Activated CD4-positive, alpha-beta T cell treated with anti-CD3 and anti-CD28 coated beads for 36 hours (primary cell): ENCODE data around the gene LARGE1. TPM values are rescaled to one million over a fixed set of nuclear protein-coding genes. Genes with fewer than 3 reads are reported as not detected.

ENCODE experiments used
- ATAC-seq: fragments of 200-7000 bp; cut with Tn5 transposase; one replicate; pipeline ENCODE4 v1.10.0; 2021; ENCODE audit warnings: mild to moderate bottlenecking, moderate library complexity
- CTCF ChIA-PET: fragments of 350-600 bp; sonication (Branson Sonifier 250); formaldehyde crosslinking; loops from one replicate; lab custom pipeline; 2021; ENCODE audit warnings: antibody characterized with exemption; lab: Charles Lee
- POLR2A ChIA-PET: fragments of 350-600 bp; sonication (Branson Sonifier 250); formaldehyde crosslinking; loops from one replicate; lab custom pipeline; 2021; ENCODE audit warnings: antibody characterized with exemption, inconsistent platforms; lab: Charles Lee
- DNase-seq: peaks from one replicate; pipeline ENCODE4 v3.0.0-alpha.2; 2020
- H3K27ac Mint-ChIP-seq: one replicate; pipeline ENCODE4 v1.8.0; 2021; ENCODE audit warnings: mixed read lengths
- H3K27me3 Mint-ChIP-seq: one replicate; pipeline ENCODE4 v1.8.0; 2021; ENCODE audit warnings: mixed read lengths
- H3K36me3 Mint-ChIP-seq: one replicate; pipeline ENCODE4 v1.8.0; 2021; ENCODE audit warnings: low read depth, mixed read lengths
- H3K4me1 Mint-ChIP-seq: one replicate; pipeline ENCODE4 v1.8.0; 2021; ENCODE audit warnings: mixed read lengths
- H3K4me3 Mint-ChIP-seq: one replicate; pipeline ENCODE4 v1.8.0; 2021; ENCODE audit warnings: mild to moderate bottlenecking, moderate library complexity, mixed read lengths
- H3K9me3 Mint-ChIP-seq: one replicate; pipeline ENCODE4 v1.8.0; 2021; ENCODE audit warnings: low read depth, mixed read lengths
- intact Hi-C, 2 experiments: fragments of 100-400 bp; cut with DNase I in 1 of 2; cut with micrococcal nuclease in 1 of 2; formaldehyde crosslinking; loops; one replicate each; pipeline versions ENCODE4 v1.14.2 to v1.15.1; 2022 to 2024; cut with DNase I, micrococcal nuclease
- total RNA-seq, 2 experiments: library from RNA; stranded (reverse); gene quantifications; one replicate each; pipeline ENCODE4 v1.2.3, GENCODE V29; 2021

The LARGE1 gene
- total RNA-seq, 2 experiments from 2014 or later = 0.39 to 0.57 TPM

GRCh38 chr22:33913188-33913587 is 7.1 kb downstream of the LARGE1 start:
- Mint-ChIP-seq H3K4me1 (no peaks in the 10 kb centered on the region), H3K27me3 (peaks cover 32% of the 10 kb centered on the region), H3K36me3 (no peaks in the 10 kb centered on the region), H3K4me3 (no peak overlapping the region), H3K9me3 (no peaks in the 10 kb centered on the region), H3K27ac (no peak overlapping the region)
- ChIA-PET CTCF (no interaction called here), POLR2A (no interaction called here)
- intact Hi-C loops = no loop called here
- no peak for DNase-seq
- no peak for ATAC-seq

- Mint-ChIP-seq H3K4me1 (no peaks in the 10 kb centered on the region), H3K4me3 (no peak overlapping the region), H3K9me3 (no peaks in the 10 kb centered on the region), H3K36me3 (no peaks in the 10 kb centered on the region), H3K27ac (no peak overlapping the region), H3K27me3 (peaks cover 8% of the 10 kb centered on the region)
- ChIA-PET CTCF (no interaction called here), POLR2A (no interaction called here)
- intact Hi-C loops = no loop called here
- no peak for DNase-seq
- no peak for ATAC-seq
Observed at GRCh38 chr22:33909911-33910310, 10.4 kb downstream of the LARGE1 start.

- ChIA-PET CTCF (interaction anchor here (0.8 kb wide), 1 partner anchor 31 kb away, joined by 3 read pairs; no protein-coding TSS in a partner anchor), POLR2A (no interaction called here)
- Mint-ChIP-seq H3K27ac (no peak overlapping the region), H3K4me3 (no peak overlapping the region), H3K4me1 (no peaks in the 10 kb centered on the region), H3K36me3 (no peaks in the 10 kb centered on the region), H3K9me3 (no peaks in the 10 kb centered on the region), H3K27me3 (peaks cover 5% of the 10 kb centered on the region)
- ATAC-seq (no peak), DNase-seq (no peak)
- intact Hi-C loops = no loop called here
Observed at GRCh38 chr22:33909075-33909458, 11.2 kb downstream of the LARGE1 start.

GRCh38 chr22:33908171-33909074 is 11.9 kb downstream of the LARGE1 start:
- intact Hi-C loops = no loop called here
- Mint-ChIP-seq H3K27me3 (peaks cover 5% of the 10 kb centered on the region), H3K4me3 (no peak overlapping the region), H3K4me1 (no peaks in the 10 kb centered on the region), H3K9me3 (no peaks in the 10 kb centered on the region), H3K36me3 (no peaks in the 10 kb centered on the region), H3K27ac (no peak overlapping the region)
- ChIA-PET CTCF (interaction anchor here (0.6 to 0.8 kb wide), 2 partner anchors 13 to 30 kb away, joined by 3 read pairs; no protein-coding TSS in a partner anchor), POLR2A (no interaction called here)
- ATAC-seq = no peak
- no peak for DNase-seq

- H3K27ac Mint-ChIP-seq = no peak overlapping the region
- no peak overlapping the region for H3K4me3 Mint-ChIP-seq
- H3K36me3 Mint-ChIP-seq = no peaks in the 10 kb centered on the region
- H3K9me3 Mint-ChIP-seq = no peaks in the 10 kb centered on the region
- no peaks in the 10 kb centered on the region for H3K4me1 Mint-ChIP-seq
- H3K27me3 Mint-ChIP-seq = peaks cover 5% of the 10 kb centered on the region
- POLR2A ChIA-PET = no interaction called here
- ATAC-seq = no peak
- DNase-seq = no peak
- intact Hi-C loops = no loop called here
- CTCF ChIA-PET = no interaction called here
Observed at GRCh38 chr22:33906954-33907353, 13.3 kb downstream of the LARGE1 start.

- H3K27ac Mint-ChIP-seq = no peak overlapping the region
- intact Hi-C loops = no loop called here
- no peaks in the 10 kb centered on the region for H3K36me3 Mint-ChIP-seq
- POLR2A ChIA-PET = no interaction called here
- H3K4me1 Mint-ChIP-seq = no peaks in the 10 kb centered on the region
- ATAC-seq = no peak
- H3K9me3 Mint-ChIP-seq = no peaks in the 10 kb centered on the region
- H3K4me3 Mint-ChIP-seq = no peak overlapping the region
- DNase-seq = no peak
- H3K27me3 Mint-ChIP-seq = peaks cover 1% of the 10 kb centered on the region
- CTCF ChIA-PET = no interaction called here
Observed at GRCh38 chr22:33906475-33906874, 13.8 kb downstream of the LARGE1 start.

- POLR2A ChIA-PET = no interaction called here
Observed at GRCh38 chr22:33903012-33903411, 17.3 kb downstream of the LARGE1 start.

GRCh38 chr22:33902073-33902472 is 18.2 kb downstream of the LARGE1 start:
- ATAC-seq = no peak
- CTCF ChIA-PET = no interaction called here
- DNase-seq = no peak
- Mint-ChIP-seq H3K27ac (no peak overlapping the region), H3K27me3 (peaks cover 1% of the 10 kb centered on the region), H3K4me1 (no peaks in the 10 kb centered on the region), H3K4me3 (no peak overlapping the region), H3K9me3 (no peaks in the 10 kb centered on the region), H3K36me3 (no peaks in the 10 kb centered on the region)
- POLR2A ChIA-PET = no interaction called here
- intact Hi-C loops = no loop called here

More at GRCh38 chr22:33903012-33903411, 17.3 kb downstream of the LARGE1 start:
- intact Hi-C loops = no loop called here
- CTCF ChIA-PET = no interaction called here
- no peaks in the 10 kb centered on the region for H3K9me3 Mint-ChIP-seq
- no peak overlapping the region for H3K4me3 Mint-ChIP-seq
- H3K36me3 Mint-ChIP-seq = no peaks in the 10 kb centered on the region
- no peak for DNase-seq
- H3K27ac Mint-ChIP-seq = no peak overlapping the region
- peaks cover 1% of the 10 kb centered on the region for H3K27me3 Mint-ChIP-seq
- no peak for ATAC-seq
- no peaks in the 10 kb centered on the region for H3K4me1 Mint-ChIP-seq

GRCh38 chr22:33898121-33898520 is 22.2 kb downstream of the LARGE1 start:
- DNase-seq (no peak), ATAC-seq (no peak)
- ChIA-PET CTCF (no interaction called here), POLR2A (interaction anchor here (0.6 kb wide), 1 partner anchor 545 kb away, joined by 4 read pairs; no protein-coding TSS in a partner anchor)
- no peak overlapping the region for H3K27ac Mint-ChIP-seq
- peaks cover 4% of the 10 kb centered on the region for H3K27me3 Mint-ChIP-seq
- intact Hi-C loops = no loop called here
- no peak overlapping the region for H3K4me3 Mint-ChIP-seq
- no peaks in the 10 kb centered on the region for H3K36me3 Mint-ChIP-seq
- H3K4me1 Mint-ChIP-seq = no peaks in the 10 kb centered on the region
- H3K9me3 Mint-ChIP-seq = peaks cover 4% of the 10 kb centered on the region

- H3K4me3 Mint-ChIP-seq = no peak overlapping the region
- ATAC-seq (no peak), DNase-seq (no peak)
- ChIA-PET CTCF (interaction anchor here (0.5 kb wide), 1 partner anchor 292 kb away, joined by 3 read pairs; no protein-coding TSS in a partner anchor), POLR2A (interaction anchor here (0.6 kb wide), 1 partner anchor 545 kb away, joined by 4 read pairs; no protein-coding TSS in a partner anchor)
- no peaks in the 10 kb centered on the region for H3K4me1 Mint-ChIP-seq
- intact Hi-C loops = no loop called here
- peaks cover 4% of the 10 kb centered on the region for H3K27me3 Mint-ChIP-seq
- H3K9me3 Mint-ChIP-seq = peaks cover 4% of the 10 kb centered on the region
- H3K36me3 Mint-ChIP-seq = no peaks in the 10 kb centered on the region
- no peak overlapping the region for H3K27ac Mint-ChIP-seq
Observed at GRCh38 chr22:33897448-33897835, 22.8 kb downstream of the LARGE1 start.

- no peak overlapping the region for H3K4me3 Mint-ChIP-seq
- intact Hi-C loops = no loop called here
Observed at GRCh38 chr22:33896575-33897447, 23.5 kb downstream of the LARGE1 start.

More at GRCh38 chr22:33896575-33897447, 23.5 kb downstream of the LARGE1 start:
- Mint-ChIP-seq H3K36me3 (no peaks in the 10 kb centered on the region), H3K27me3 (peaks cover 2% of the 10 kb centered on the region), H3K4me1 (no peaks in the 10 kb centered on the region), H3K27ac (no peak overlapping the region), H3K9me3 (peaks cover 5% of the 10 kb centered on the region)
- no peak for ATAC-seq
- CTCF ChIA-PET = interaction anchor here (0.5 kb wide), 1 partner anchor 292 kb away, joined by 3 read pairs; no protein-coding TSS in a partner anchor
- DNase-seq = no peak
- POLR2A ChIA-PET = no interaction called here
